Stomach smooth muscle (tissue), 2 donors: ENCODE data around the gene ELOVL4.
A peak's percentile ranks its signal among the peaks of the same experiment; 100 is the strongest.

ENCODE experiments used
- H3K27ac ChIP-seq: one replicate; pipeline ENCODE4 v1.7.0; 2013; ENCODE audit warnings: mild to moderate bottlenecking, low read length, inconsistent platforms
- H3K27me3 ChIP-seq, 2 donors: one replicate each; pipeline ENCODE4 v1.7.0; 2013; ENCODE audit warnings: low read length in 2 of 2; ENCODE audit not compliant: insufficient read depth in 2 of 2, control insufficient read depth in 1 of 2
- H3K36me3 ChIP-seq, 2 donors: one replicate each; pipeline ENCODE4 v1.7.0; 2013; ENCODE audit warnings: low read length in 2 of 2; ENCODE audit not compliant: control insufficient read depth in 2 of 2, insufficient read depth in 2 of 2
- H3K4me1 ChIP-seq: one replicate; pipeline ENCODE4 v1.7.0; 2013; ENCODE audit warnings: low read length; ENCODE audit not compliant: control insufficient read depth, insufficient read depth
- H3K4me3 ChIP-seq, 2 donors: one replicate each; pipeline ENCODE4 v1.7.0; 2013; ENCODE audit warnings: low read length in 2 of 2
- H3K9ac ChIP-seq, 2 donors: one replicate each; pipeline ENCODE4 v1.7.0; 2013; ENCODE audit warnings: low read length in 2 of 2, mild to moderate bottlenecking in 1 of 2
- H3K9me3 ChIP-seq, 2 donors: one replicate each; pipeline ENCODE4 v1.7.0; 2013; ENCODE audit warnings: low read length in 2 of 2; ENCODE audit not compliant: control insufficient read depth in 2 of 2
- donor health status: healthy.
- donor health status: Pancreatic carcinoma.

ELOVL4 gene

GRCh38 chr6:79964607-79965081, 17.3 kb upstream of the ELOVL4 start:
- Histone ChIP-seq H3K36me3 (no peaks in the 10 kb centered on the region), H3K27ac (no peak overlapping the region), H3K27me3 (no peaks in the 10 kb centered on the region), H3K9me3 (peaks cover 0 to 4% of the 10 kb centered on the region in 2 donors), H3K4me3 (no peak overlapping the region), H3K9ac (no peak overlapping the region), H3K4me1 (no peaks in the 10 kb centered on the region)

- H3K36me3 ChIP-seq: no peaks in the 10 kb centered on the region
- H3K9ac ChIP-seq: no peak overlapping the region
- H3K4me1 ChIP-seq: no peaks in the 10 kb centered on the region
- H3K27ac ChIP-seq: no peak overlapping the region
- H3K27me3 ChIP-seq: no peaks in the 10 kb centered on the region
- H3K9me3 ChIP-seq: no peaks in the 10 kb centered on the region
- H3K4me3 ChIP-seq: no peak overlapping the region
Measured at GRCh38 chr6:79954849-79955248, 7.5 kb upstream of the ELOVL4 start.

GRCh38 chr6:79949233-79949632, 1.9 kb upstream of the ELOVL4 start:
- Histone ChIP-seq H3K9ac (no peak overlapping the region), H3K4me1 (no peaks in the 10 kb centered on the region), H3K27me3 (no peaks in the 10 kb centered on the region), H3K36me3 (no peaks in the 10 kb centered on the region), H3K27ac (no peak overlapping the region), H3K9me3 (no peaks in the 10 kb centered on the region), H3K4me3 (no peak overlapping the region)

- Histone ChIP-seq H3K27ac (no peak overlapping the region), H3K27me3 (no peaks in the 10 kb centered on the region), H3K36me3 (no peaks in the 10 kb centered on the region), H3K4me3 (peak overlapping the region; percentile 66 to 79), H3K9me3 (no peaks in the 10 kb centered on the region), H3K4me1 (no peaks in the 10 kb centered on the region), H3K9ac (peak overlapping the region; percentile 23 to 37)
Measured at GRCh38 chr6:79946272-79947190, 822 bp downstream of the ELOVL4 start.

GRCh38 chr6:79943133-79943532, 4.2 kb downstream of the ELOVL4 start:
- no peak overlapping the region for H3K27ac ChIP-seq
- H3K36me3 ChIP-seq: no peaks in the 10 kb centered on the region
- no peak overlapping the region for H3K4me3 ChIP-seq
- no peaks in the 10 kb centered on the region for H3K27me3 ChIP-seq
- H3K9ac ChIP-seq: no peak overlapping the region
- H3K4me1 ChIP-seq: no peaks in the 10 kb centered on the region
- H3K9me3 ChIP-seq: no peaks in the 10 kb centered on the region

- Histone ChIP-seq H3K4me1 (no peaks in the 10 kb centered on the region), H3K27me3 (no peaks in the 10 kb centered on the region), H3K27ac (no peak overlapping the region), H3K4me3 (no peak overlapping the region), H3K36me3 (no peaks in the 10 kb centered on the region), H3K9ac (no peak overlapping the region), H3K9me3 (no peaks in the 10 kb centered on the region)
Measured at GRCh38 chr6:79941489-79942151, 5.7 kb downstream of the ELOVL4 start.

- Histone ChIP-seq H3K36me3 (no peaks in the 10 kb centered on the region), H3K4me1 (no peaks in the 10 kb centered on the region), H3K4me3 (no peak overlapping the region), H3K27me3 (no peaks in the 10 kb centered on the region), H3K27ac (no peak overlapping the region), H3K9ac (no peak overlapping the region), H3K9me3 (no peaks in the 10 kb centered on the region)
Measured at GRCh38 chr6:79928478-79928998, 18.8 kb downstream of the ELOVL4 start.

- Histone ChIP-seq H3K4me1 (no peaks in the 10 kb centered on the region), H3K27me3 (no peaks in the 10 kb centered on the region), H3K9me3 (no peaks in the 10 kb centered on the region), H3K36me3 (no peaks in the 10 kb centered on the region), H3K4me3 (no peak overlapping the region), H3K27ac (no peak overlapping the region), H3K9ac (no peak overlapping the region)
Measured at GRCh38 chr6:79927758-79928157, 19.6 kb downstream of the ELOVL4 start.

GRCh38 chr6:79923270-79923669, 24.1 kb downstream of the ELOVL4 start:
- Histone ChIP-seq H3K27ac (no peak overlapping the region), H3K27me3 (no peaks in the 10 kb centered on the region), H3K9ac (no peak overlapping the region), H3K9me3 (no peaks in the 10 kb centered on the region), H3K36me3 (no peaks in the 10 kb centered on the region), H3K4me3 (no peak overlapping the region), H3K4me1 (no peaks in the 10 kb centered on the region)

GRCh38 chr6:79922018-79922417, 25.3 kb downstream of the ELOVL4 start:
- H3K9me3 ChIP-seq: no peaks in the 10 kb centered on the region

More at GRCh38 chr6:79922018-79922417, 25.3 kb downstream of the ELOVL4 start:
- no peaks in the 10 kb centered on the region for H3K36me3 ChIP-seq
- no peaks in the 10 kb centered on the region for H3K4me1 ChIP-seq
- no peaks in the 10 kb centered on the region for H3K27me3 ChIP-seq
- H3K4me3 ChIP-seq: no peak overlapping the region
- H3K27ac ChIP-seq: no peak overlapping the region
- no peak overlapping the region for H3K9ac ChIP-seq
